ENCODE data around the gene ANGPTL8.

The ANGPTL8 gene

DNA sequence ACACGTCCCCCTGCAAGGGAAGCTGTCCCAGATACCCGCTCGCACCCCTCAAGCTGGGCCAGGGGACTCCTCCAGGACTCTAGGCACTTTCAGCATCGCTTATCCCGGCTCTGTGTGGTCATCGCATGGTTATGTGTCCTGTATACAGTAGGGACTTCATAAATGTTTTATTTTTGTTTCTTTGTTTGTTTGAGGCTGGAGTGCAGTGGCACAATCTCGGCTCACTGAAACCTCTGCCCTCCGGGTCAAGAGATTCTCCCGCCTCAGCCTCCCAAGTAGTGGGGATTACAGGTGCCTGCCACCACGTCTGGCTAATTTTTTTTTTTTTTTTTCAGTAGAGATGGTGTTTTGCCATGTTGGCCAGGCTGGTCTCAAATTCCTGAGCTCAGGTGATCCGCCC, 7.5 kb downstream of the ANGPTL8 start:
- H3K27me3 ChIP-seq (ENCODE audit: control insufficient read depth in 2 of 2, insufficient read depth in 2 of 2, low read length in 2 of 2): no peaks in the 10 kb centered on the region
- H3K36me3 ChIP-seq (ENCODE audit: control insufficient read depth in 2 of 2, insufficient read depth in 2 of 2, low read length in 2 of 2): peaks cover 25% of the 10 kb centered on the region in 2 donors
- peaks cover 0 to 8% of the 10 kb centered on the region in 2 donors for H3K4me1 ChIP-seq (ENCODE audit: control insufficient read depth in 2 of 2, insufficient read depth in 2 of 2, low read length in 2 of 2)
- H3K4me3 ChIP-seq (ENCODE audit: low read length in 2 of 2): no peak overlapping the region
- no peaks in the 10 kb centered on the region for H3K9me3 ChIP-seq (ENCODE audit: control insufficient read depth in 2 of 2, low read length in 2 of 2)
- no peak overlapping the region for H3K27ac ChIP-seq (ENCODE audit: low read depth in 2 of 2, low read length in 2 of 2)
- no peak overlapping the region for H3K9ac ChIP-seq (ENCODE audit: low read depth in 1 of 2, low read length in 2 of 2)

GRCh38 chr19:11247391-11247790, 8.0 kb downstream of the ANGPTL8 start:
- Histone ChIP-seq H3K27me3 (ENCODE audit: control insufficient read depth in 2 of 2, insufficient read depth in 2 of 2, low read length in 2 of 2) (no peaks in the 10 kb centered on the region), H3K4me3 (ENCODE audit: low read length in 2 of 2) (no peak overlapping the region), H3K9me3 (ENCODE audit: control insufficient read depth in 2 of 2, low read length in 2 of 2) (no peaks in the 10 kb centered on the region), H3K4me1 (ENCODE audit: control insufficient read depth in 2 of 2, insufficient read depth in 2 of 2, low read length in 2 of 2) (peaks cover 0 to 8% of the 10 kb centered on the region in 2 donors), H3K36me3 (ENCODE audit: control insufficient read depth in 2 of 2, insufficient read depth in 2 of 2, low read length in 2 of 2) (peaks cover 28 to 29% of the 10 kb centered on the region in 2 donors), H3K27ac (ENCODE audit: low read depth in 2 of 2, low read length in 2 of 2) (no peak overlapping the region), H3K9ac (ENCODE audit: low read depth in 1 of 2, low read length in 2 of 2) (no peak overlapping the region)

DNA sequence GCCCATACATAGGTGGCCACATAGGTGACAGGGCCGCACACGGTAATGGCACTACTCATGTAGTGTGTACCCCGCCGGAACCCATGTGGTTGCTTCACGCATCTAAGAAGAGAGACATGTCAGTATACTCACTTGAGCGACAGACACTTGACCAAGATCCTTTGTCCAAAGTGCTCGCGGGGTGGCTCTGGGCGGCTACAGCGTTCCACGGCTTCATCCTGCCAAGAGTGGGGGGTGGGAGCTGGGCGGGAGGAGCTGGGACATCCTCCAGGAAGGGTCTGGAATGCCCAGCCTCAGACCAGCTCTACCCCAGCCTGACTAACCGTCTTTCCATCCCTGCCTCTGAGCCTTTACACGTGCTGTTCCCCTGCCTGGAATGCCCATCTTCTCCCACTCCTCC, 8.5 kb downstream of the ANGPTL8 start:
- H3K4me1 ChIP-seq (ENCODE audit: control insufficient read depth in 2 of 2, insufficient read depth in 2 of 2, low read length in 2 of 2): peaks cover 0 to 8% of the 10 kb centered on the region in 2 donors
- H3K4me3 ChIP-seq (ENCODE audit: low read length in 2 of 2): no peak overlapping the region
- no peaks in the 10 kb centered on the region for H3K27me3 ChIP-seq (ENCODE audit: control insufficient read depth in 2 of 2, insufficient read depth in 2 of 2, low read length in 2 of 2)
- H3K36me3 ChIP-seq (ENCODE audit: control insufficient read depth in 2 of 2, insufficient read depth in 2 of 2, low read length in 2 of 2): peaks cover 28 to 31% of the 10 kb centered on the region in 2 donors
- no peak overlapping the region for H3K9ac ChIP-seq (ENCODE audit: low read depth in 1 of 2, low read length in 2 of 2)
- no peak overlapping the region for H3K27ac ChIP-seq (ENCODE audit: low read depth in 2 of 2, low read length in 2 of 2)
- no peaks in the 10 kb centered on the region for H3K9me3 ChIP-seq (ENCODE audit: control insufficient read depth in 2 of 2, low read length in 2 of 2)

DNA sequence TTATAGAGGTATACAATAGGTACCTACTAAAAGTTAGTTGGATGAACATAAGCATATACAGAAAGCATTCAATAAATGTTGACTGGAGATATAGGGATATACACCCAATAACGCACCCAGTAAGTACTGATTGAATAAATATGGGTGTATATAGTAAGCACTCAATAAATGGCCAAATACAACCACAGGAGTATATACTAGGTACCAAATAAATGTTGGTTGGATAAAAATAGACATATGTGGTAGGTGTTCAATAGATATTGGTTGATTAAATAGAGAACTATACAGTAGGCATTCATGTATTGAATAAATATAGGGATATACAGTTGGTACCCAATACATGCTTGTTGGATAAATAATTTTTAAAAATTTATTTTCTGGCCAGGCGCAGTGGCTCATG, 9.4 kb downstream of the ANGPTL8 start:
- no peak overlapping the region for H3K4me3 ChIP-seq (ENCODE audit: low read length in 2 of 2)
- no peak overlapping the region for H3K9ac ChIP-seq (ENCODE audit: low read depth in 1 of 2, low read length in 2 of 2)
- H3K4me1 ChIP-seq (ENCODE audit: control insufficient read depth in 2 of 2, insufficient read depth in 2 of 2, low read length in 2 of 2): peaks cover 0 to 4% of the 10 kb centered on the region in 2 donors
- H3K36me3 ChIP-seq (ENCODE audit: control insufficient read depth in 2 of 2, insufficient read depth in 2 of 2, low read length in 2 of 2): peaks cover 28 to 30% of the 10 kb centered on the region in 2 donors
- no peaks in the 10 kb centered on the region for H3K27me3 ChIP-seq (ENCODE audit: control insufficient read depth in 2 of 2, insufficient read depth in 2 of 2, low read length in 2 of 2)
- no peaks in the 10 kb centered on the region for H3K9me3 ChIP-seq (ENCODE audit: control insufficient read depth in 2 of 2, low read length in 2 of 2)
- H3K27ac ChIP-seq (ENCODE audit: low read depth in 2 of 2, low read length in 2 of 2): no peak overlapping the region

- no peak overlapping the region for H3K4me3 ChIP-seq (ENCODE audit: low read length in 2 of 2)
- H3K27ac ChIP-seq (ENCODE audit: low read depth in 2 of 2, low read length in 2 of 2): no peak overlapping the region
- no peaks in the 10 kb centered on the region for H3K9me3 ChIP-seq (ENCODE audit: control insufficient read depth in 2 of 2, low read length in 2 of 2)
- no peaks in the 10 kb centered on the region for H3K27me3 ChIP-seq (ENCODE audit: control insufficient read depth in 2 of 2, insufficient read depth in 2 of 2, low read length in 2 of 2)
- peaks cover 28 to 30% of the 10 kb centered on the region in 2 donors for H3K36me3 ChIP-seq (ENCODE audit: control insufficient read depth in 2 of 2, insufficient read depth in 2 of 2, low read length in 2 of 2)
- H3K9ac ChIP-seq (ENCODE audit: low read depth in 1 of 2, low read length in 2 of 2): no peak overlapping the region
- peaks cover 0 to 3% of the 10 kb centered on the region in 2 donors for H3K4me1 ChIP-seq (ENCODE audit: control insufficient read depth in 2 of 2, insufficient read depth in 2 of 2, low read length in 2 of 2)
These were observed 11.8 kb downstream of the ANGPTL8 start for GRCh38 chr19:11251217-11251616.

- peaks cover 27 to 30% of the 10 kb centered on the region in 2 donors for H3K36me3 ChIP-seq (ENCODE audit: control insufficient read depth in 2 of 2, insufficient read depth in 2 of 2, low read length in 2 of 2)
- no peaks in the 10 kb centered on the region for H3K9me3 ChIP-seq (ENCODE audit: control insufficient read depth in 2 of 2, low read length in 2 of 2)
- no peak overlapping the region for H3K9ac ChIP-seq (ENCODE audit: low read depth in 1 of 2, low read length in 2 of 2)
- no peaks in the 10 kb centered on the region for H3K27me3 ChIP-seq (ENCODE audit: control insufficient read depth in 2 of 2, insufficient read depth in 2 of 2, low read length in 2 of 2)
- no peak overlapping the region for H3K4me3 ChIP-seq (ENCODE audit: low read length in 2 of 2)
- peaks cover 0 to 3% of the 10 kb centered on the region in 2 donors for H3K4me1 ChIP-seq (ENCODE audit: control insufficient read depth in 2 of 2, insufficient read depth in 2 of 2, low read length in 2 of 2)
- H3K27ac ChIP-seq (ENCODE audit: low read depth in 2 of 2, low read length in 2 of 2): no peak overlapping the region
These were observed 12.4 kb downstream of the ANGPTL8 start for GRCh38 chr19:11251650-11252314.

- no peak overlapping the region for H3K4me3 ChIP-seq (ENCODE audit: low read length in 2 of 2)
- no peak overlapping the region for H3K27ac ChIP-seq (ENCODE audit: low read depth in 2 of 2, low read length in 2 of 2)
- peaks cover 22 to 28% of the 10 kb centered on the region in 2 donors for H3K36me3 ChIP-seq (ENCODE audit: control insufficient read depth in 2 of 2, insufficient read depth in 2 of 2, low read length in 2 of 2)
- no peaks in the 10 kb centered on the region for H3K9me3 ChIP-seq (ENCODE audit: control insufficient read depth in 2 of 2, low read length in 2 of 2)
- no peaks in the 10 kb centered on the region for H3K4me1 ChIP-seq (ENCODE audit: control insufficient read depth in 2 of 2, insufficient read depth in 2 of 2, low read length in 2 of 2)
- no peak overlapping the region for H3K9ac ChIP-seq (ENCODE audit: low read depth in 1 of 2, low read length in 2 of 2)
- H3K27me3 ChIP-seq (ENCODE audit: control insufficient read depth in 2 of 2, insufficient read depth in 2 of 2, low read length in 2 of 2): no peaks in the 10 kb centered on the region
These were observed 13.4 kb downstream of the ANGPTL8 start for GRCh38 chr19:11252665-11253355.

DNA sequence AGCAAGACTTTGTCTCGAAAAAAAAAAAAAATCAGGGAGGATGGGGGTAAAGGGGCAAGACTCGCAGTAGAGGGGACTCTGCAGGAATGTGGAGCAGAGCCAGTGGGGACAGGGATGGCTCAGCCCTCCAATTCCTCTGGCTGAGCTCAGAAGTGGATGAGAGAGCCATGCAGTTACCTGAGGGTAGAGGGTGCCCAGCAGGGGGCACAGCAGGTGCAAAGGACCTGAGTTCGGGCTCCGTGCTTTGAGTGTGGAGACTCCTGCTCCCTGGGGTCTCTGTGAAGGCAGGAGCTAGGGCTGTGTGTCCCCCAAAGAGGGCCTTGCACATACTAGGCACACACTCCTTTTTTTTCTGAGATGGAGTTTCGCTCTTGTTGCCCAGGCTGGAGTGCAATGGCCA, 15.2 kb downstream of the ANGPTL8 start:
- H3K27me3 ChIP-seq (ENCODE audit: control insufficient read depth in 2 of 2, insufficient read depth in 2 of 2, low read length in 2 of 2): no peaks in the 10 kb centered on the region
- peaks cover 19 to 22% of the 10 kb centered on the region in 2 donors for H3K36me3 ChIP-seq (ENCODE audit: control insufficient read depth in 2 of 2, insufficient read depth in 2 of 2, low read length in 2 of 2)
- no peak overlapping the region for H3K27ac ChIP-seq (ENCODE audit: low read depth in 2 of 2, low read length in 2 of 2)
- no peak overlapping the region for H3K9ac ChIP-seq (ENCODE audit: low read depth in 1 of 2, low read length in 2 of 2)
- H3K9me3 ChIP-seq (ENCODE audit: control insufficient read depth in 2 of 2, low read length in 2 of 2): no peaks in the 10 kb centered on the region
- no peak overlapping the region for H3K4me3 ChIP-seq (ENCODE audit: low read length in 2 of 2)
- H3K4me1 ChIP-seq (ENCODE audit: control insufficient read depth in 2 of 2, insufficient read depth in 2 of 2, low read length in 2 of 2): no peaks in the 10 kb centered on the region

DNA sequence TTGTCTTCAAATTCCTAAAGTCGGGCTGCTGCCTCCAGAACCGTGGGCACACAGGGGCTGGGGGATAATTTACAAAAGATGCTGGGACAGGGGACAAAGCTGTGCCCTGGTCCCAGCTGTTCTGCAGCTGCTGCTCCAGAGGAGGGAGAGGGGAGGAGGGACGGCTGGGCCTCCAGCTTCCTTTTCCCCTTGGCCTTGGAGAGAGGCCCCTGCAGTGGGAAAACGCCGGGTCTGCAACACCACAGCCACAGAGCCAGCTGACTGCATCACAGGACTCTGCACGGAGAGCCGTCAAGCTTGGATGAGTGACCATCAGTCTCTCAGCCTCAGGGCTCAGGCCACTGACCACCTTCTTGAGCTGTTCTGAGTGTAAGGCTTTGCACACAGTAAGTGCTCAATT, 16.8 kb downstream of the ANGPTL8 start:
- Histone ChIP-seq H3K27ac (ENCODE audit: low read depth in 2 of 2, low read length in 2 of 2) (no peak overlapping the region), H3K36me3 (ENCODE audit: control insufficient read depth in 2 of 2, insufficient read depth in 2 of 2, low read length in 2 of 2) (peaks cover 11 to 13% of the 10 kb centered on the region in 2 donors), H3K9me3 (ENCODE audit: control insufficient read depth in 2 of 2, low read length in 2 of 2) (no peaks in the 10 kb centered on the region), H3K4me3 (ENCODE audit: low read length in 2 of 2) (no peak overlapping the region), H3K27me3 (ENCODE audit: control insufficient read depth in 2 of 2, insufficient read depth in 2 of 2, low read length in 2 of 2) (no peaks in the 10 kb centered on the region), H3K9ac (ENCODE audit: low read depth in 1 of 2, low read length in 2 of 2) (no peak overlapping the region), H3K4me1 (ENCODE audit: control insufficient read depth in 2 of 2, insufficient read depth in 2 of 2, low read length in 2 of 2) (no peaks in the 10 kb centered on the region)

DNA sequence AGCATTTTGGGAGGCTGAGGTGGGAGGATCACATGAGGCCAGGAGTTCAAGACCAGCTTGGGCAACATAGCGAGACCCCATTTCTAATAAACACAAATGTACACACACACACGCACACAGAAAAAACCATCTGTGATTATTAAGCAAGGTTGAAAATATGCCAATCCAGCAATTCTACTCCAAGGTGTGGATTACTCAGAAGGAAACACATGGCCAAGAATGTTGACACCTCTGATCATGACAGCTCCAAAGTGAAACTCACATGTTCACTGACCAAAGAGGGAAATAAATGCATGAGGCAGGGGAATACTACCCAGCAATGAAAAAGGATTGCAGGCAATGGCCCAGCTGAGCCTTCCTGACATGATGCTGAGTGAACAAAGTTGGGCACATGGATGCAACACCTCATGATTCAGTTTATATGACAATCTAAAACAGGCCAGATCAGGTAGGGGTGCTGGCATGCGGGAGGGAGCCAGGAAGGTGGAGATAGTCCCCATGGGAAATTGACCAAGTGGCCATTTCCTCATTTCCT, 18.5 kb downstream of the ANGPTL8 start:
- no peaks in the 10 kb centered on the region for H3K36me3 ChIP-seq (ENCODE audit: control insufficient read depth in 2 of 2, insufficient read depth in 2 of 2, low read length in 2 of 2)
- no peaks in the 10 kb centered on the region for H3K27me3 ChIP-seq (ENCODE audit: control insufficient read depth in 2 of 2, insufficient read depth in 2 of 2, low read length in 2 of 2)
- peaks cover 8 to 9% of the 10 kb centered on the region in 2 donors for H3K4me1 ChIP-seq (ENCODE audit: control insufficient read depth in 2 of 2, insufficient read depth in 2 of 2, low read length in 2 of 2)
- H3K9me3 ChIP-seq (ENCODE audit: control insufficient read depth in 2 of 2, low read length in 2 of 2): no peaks in the 10 kb centered on the region
- no peak overlapping the region for H3K4me3 ChIP-seq (ENCODE audit: low read length in 2 of 2)
- H3K9ac ChIP-seq (ENCODE audit: low read depth in 1 of 2, low read length in 2 of 2): no peak overlapping the region
- no peak overlapping the region for H3K27ac ChIP-seq (ENCODE audit: low read depth in 2 of 2, low read length in 2 of 2)

All from mucosa of rectum (tissue), 2 donors.